Cardiac muscle cell (in vitro differentiated cells and primary cell): ENCODE measurements around the gene TSSC4. TPM values are rescaled to one million over a fixed set of nuclear protein-coding genes. Genes with fewer than 3 reads are reported as not detected.

ENCODE experiments used
- DNase-seq, 2 donors: peaks; one replicate each; pipeline versions ENCODE4 v3.0.0 to v3.0.0-alpha.2; 2010 to 2017; ENCODE audit warnings: low read depth in 1 of 2, low spot score in 1 of 2
- H3K27ac ChIP-seq: fragments of 200-600 bp; sonication (generic); 2 replicates; pipeline ENCODE4 v1.5.1; 2016
- H3K27me3 ChIP-seq: fragments of 200-600 bp; sonication (generic); 2 replicates; pipeline ENCODE4 v1.6.0; 2016; ENCODE audit warnings: control low read depth
- H3K36me3 ChIP-seq: fragments of 200-600 bp; sonication (generic); 2 replicates; pipeline ENCODE4 v1.5.1; 2016; ENCODE audit warnings: control low read depth
- H3K4me1 ChIP-seq: fragments of 200-600 bp; sonication (generic); 2 replicates; pipeline ENCODE4 v1.8.1; 2017; ENCODE audit warnings: low read depth, mild to moderate bottlenecking, mixed run types
- H3K4me3 ChIP-seq: fragments of 200-600 bp; sonication (generic); 2 replicates; pipeline ENCODE4 v1.5.1; 2016; ENCODE audit warnings: mild to moderate bottlenecking
- H3K9me3 ChIP-seq: fragments of 200-600 bp; sonication (generic); 2 replicates; pipeline ENCODE4 v1.5.1; 2017; ENCODE audit warnings: low read depth, mild to moderate bottlenecking, control low read depth
- polyA plus RNA-seq: library from polyadenylated mRNA; unstranded; fragments of >200 nt; fragmentation: Nextera tagmentation; extraction: Ambion mirVana; gene quantifications from 2 replicates; pipeline ENCODE4 v1.2.1, GENCODE V29; 2016
- total RNA-seq: library from RNA; depleted of rRNA; stranded (reverse); fragments of >200 nt; gene quantifications from 2 replicates; pipeline ENCODE4 v1.2.3, GENCODE V29; 2016
- TF ChIP-seq, protein P1 (sequence below): IDR thresholded peaks from 2 replicates; pipeline ENCODE4 v1.5.1; 2012; ENCODE audit warnings: low read depth, mild to moderate bottlenecking, low read length

TSSC4 gene
- total and polyA plus RNA-seq, 2 experiments from 2014 or later, result 61.4 to 94.8 TPM

DNA sequence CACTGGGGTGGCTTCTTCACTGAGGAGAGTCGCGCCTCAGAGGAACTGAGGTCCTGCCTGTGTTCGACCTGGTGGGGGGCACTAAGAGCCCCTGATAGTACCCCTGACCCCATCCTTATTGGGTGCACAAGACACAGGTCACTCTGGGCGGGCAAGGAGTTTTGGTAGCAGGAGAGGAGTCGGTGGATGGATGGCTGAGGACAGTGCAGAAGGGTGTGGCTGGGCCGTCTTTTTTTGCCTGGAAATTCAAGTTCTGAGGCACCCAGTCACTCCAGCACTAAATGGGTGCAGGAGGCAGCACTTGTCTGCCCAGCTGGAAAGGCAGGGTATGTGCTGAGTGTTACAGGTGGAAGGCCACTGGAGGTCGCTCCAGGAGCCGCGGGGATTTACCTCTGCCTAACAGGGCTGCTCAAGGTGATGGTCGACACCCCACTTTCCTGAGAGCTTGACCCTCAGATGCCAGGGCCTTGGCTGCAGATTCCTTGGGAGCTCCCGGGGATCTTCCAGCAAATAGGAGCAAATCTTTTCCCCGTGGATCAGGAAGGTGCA, 960 bp downstream of the TSSC4 start:
- Histone ChIP-seq H3K4me3 (peak overlapping the region; percentile 93), H3K36me3 (peaks cover 17% of the 10 kb centered on the region), H3K4me1 (peaks cover 13% of the 10 kb centered on the region), H3K9me3 (no peaks in the 10 kb centered on the region), H3K27me3 (no peaks in the 10 kb centered on the region), H3K27ac (peak overlapping the region; percentile 90)
- DNase-seq, result no peak
- TF ChIP-seq, protein P1, sequence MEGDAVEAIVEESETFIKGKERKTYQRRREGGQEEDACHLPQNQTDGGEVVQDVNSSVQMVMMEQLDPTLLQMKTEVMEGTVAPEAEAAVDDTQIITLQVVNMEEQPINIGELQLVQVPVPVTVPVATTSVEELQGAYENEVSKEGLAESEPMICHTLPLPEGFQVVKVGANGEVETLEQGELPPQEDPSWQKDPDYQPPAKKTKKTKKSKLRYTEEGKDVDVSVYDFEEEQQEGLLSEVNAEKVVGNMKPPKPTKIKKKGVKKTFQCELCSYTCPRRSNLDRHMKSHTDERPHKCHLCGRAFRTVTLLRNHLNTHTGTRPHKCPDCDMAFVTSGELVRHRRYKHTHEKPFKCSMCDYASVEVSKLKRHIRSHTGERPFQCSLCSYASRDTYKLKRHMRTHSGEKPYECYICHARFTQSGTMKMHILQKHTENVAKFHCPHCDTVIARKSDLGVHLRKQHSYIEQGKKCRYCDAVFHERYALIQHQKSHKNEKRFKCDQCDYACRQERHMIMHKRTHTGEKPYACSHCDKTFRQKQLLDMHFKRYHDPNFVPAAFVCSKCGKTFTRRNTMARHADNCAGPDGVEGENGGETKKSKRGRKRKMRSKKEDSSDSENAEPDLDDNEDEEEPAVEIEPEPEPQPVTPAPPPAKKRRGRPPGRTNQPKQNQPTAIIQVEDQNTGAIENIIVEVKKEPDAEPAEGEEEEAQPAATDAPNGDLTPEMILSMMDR, result no peak

DNA sequence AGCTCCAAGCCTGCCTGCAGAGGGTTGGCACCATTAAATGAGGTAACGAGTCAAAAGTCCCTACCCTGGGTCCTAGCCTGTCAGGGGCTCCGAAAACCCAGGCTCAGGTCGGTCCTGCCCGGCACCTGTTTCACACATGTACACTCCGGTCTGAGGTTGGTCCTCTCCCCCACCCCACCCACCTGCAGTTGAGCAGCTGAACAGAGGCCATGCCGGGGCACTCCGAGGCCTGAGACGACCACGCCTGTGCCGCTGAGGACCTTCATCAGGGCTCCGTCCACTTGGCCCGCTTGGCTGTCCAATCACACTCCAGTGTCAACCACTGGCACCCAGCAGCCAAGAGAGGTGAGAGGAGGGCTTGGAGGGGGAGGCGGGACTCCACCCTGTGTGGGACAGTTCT, 1.6 kb downstream of the TSSC4 start:
- TF ChIP-seq, protein P1, result no peak
- no peaks in the 10 kb centered on the region for H3K27me3 ChIP-seq
- H3K4me1 ChIP-seq, result peaks cover 13% of the 10 kb centered on the region
- H3K4me3 ChIP-seq, result no peak overlapping the region
- DNase-seq, result no peak
- H3K27ac ChIP-seq, result no peak overlapping the region
- no peaks in the 10 kb centered on the region for H3K9me3 ChIP-seq
- H3K36me3 ChIP-seq, result peaks cover 11% of the 10 kb centered on the region

DNA sequence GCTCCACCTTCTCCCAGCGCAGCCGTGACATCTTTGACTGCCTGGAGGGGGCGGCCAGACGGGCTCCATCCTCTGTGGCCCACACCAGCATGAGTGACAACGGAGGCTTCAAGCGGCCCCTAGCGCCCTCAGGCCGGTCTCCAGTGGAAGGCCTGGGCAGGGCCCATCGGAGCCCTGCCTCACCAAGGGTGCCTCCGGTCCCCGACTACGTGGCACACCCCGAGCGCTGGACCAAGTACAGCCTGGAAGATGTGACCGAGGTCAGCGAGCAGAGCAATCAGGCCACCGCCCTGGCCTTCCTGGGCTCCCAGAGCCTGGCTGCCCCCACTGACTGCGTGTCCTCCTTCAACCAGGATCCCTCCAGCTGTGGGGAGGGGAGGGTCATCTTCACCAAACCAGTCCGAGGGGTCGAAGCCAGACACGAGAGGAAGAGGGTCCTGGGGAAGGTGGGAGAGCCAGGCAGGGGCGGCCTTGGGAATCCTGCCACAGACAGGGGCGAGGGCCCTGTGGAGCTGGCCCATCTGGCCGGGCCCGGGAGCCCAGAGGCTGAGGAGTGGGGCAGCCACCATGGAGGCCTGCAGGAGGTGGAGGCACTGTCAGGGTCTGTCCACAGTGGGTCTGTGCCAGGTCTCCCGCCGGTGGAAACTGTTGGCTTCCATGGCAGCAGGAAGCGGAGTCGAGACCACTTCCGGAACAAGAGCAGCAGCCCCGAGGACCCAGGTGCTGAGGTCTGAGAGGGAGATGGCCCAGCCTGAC, 2.5 kb downstream of the TSSC4 start:
- Histone ChIP-seq H3K36me3 (peaks cover 9% of the 10 kb centered on the region), H3K27ac (no peak overlapping the region), H3K4me1 (peaks cover 13% of the 10 kb centered on the region), H3K9me3 (no peaks in the 10 kb centered on the region), H3K4me3 (no peak overlapping the region), H3K27me3 (no peaks in the 10 kb centered on the region)
- TF ChIP-seq, protein P1, result no peak
- DNase-seq, result no peak

DNA sequence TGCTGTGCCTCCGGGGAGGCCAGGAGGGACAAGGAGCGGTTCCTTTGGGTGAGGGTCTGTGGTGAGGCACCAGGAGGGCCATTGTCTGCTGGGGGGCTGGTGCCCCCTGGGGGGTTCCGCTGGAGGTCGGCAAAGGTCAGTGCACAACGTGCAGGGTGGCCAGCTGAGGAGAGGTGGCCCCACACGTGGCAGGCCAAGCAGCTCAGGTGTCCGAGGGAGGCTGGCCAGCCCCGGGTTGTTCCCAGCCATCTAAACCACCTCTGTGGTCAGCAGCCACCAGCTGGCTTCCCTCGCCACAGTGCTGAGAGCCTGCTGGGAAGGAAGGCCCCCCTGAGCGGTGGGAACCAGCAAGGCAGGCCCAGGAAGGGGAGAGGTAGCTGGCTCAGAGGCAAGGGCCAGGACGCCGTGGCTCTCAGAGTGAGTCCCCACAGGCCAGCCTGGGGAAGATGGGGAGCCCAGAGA, 4.2 kb downstream of the TSSC4 start:
- H3K36me3 ChIP-seq, result peaks cover 9% of the 10 kb centered on the region
- TF ChIP-seq, protein P1, result no peak
- no peak for DNase-seq
- no peak overlapping the region for H3K27ac ChIP-seq
- no peaks in the 10 kb centered on the region for H3K27me3 ChIP-seq
- no peaks in the 10 kb centered on the region for H3K9me3 ChIP-seq
- no peak overlapping the region for H3K4me3 ChIP-seq
- H3K4me1 ChIP-seq, result peaks cover 13% of the 10 kb centered on the region

DNA sequence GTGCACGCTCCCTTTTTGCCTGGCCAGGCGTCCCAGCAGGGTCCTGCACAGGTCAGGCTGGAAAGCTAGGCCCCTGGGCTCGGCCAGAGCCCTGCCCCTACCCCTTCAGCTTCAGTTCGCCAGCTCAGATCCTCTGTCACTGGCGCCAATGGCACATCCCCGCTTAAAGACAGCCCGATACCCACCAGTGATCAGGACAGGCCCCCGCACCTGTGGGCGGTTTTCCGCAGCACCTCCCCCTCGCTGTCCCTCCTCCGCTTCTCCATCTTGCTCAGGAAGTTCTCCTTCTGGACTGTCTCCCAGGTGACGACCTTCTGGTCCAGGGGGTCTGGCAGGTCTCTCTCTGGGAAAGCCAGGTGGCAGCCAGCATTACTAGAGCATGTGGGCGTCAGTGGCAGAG, 5.9 kb downstream of the TSSC4 start:
- Histone ChIP-seq H3K27ac (no peak overlapping the region), H3K27me3 (no peaks in the 10 kb centered on the region), H3K4me3 (no peak overlapping the region), H3K4me1 (peaks cover 20% of the 10 kb centered on the region), H3K36me3 (peaks cover 9% of the 10 kb centered on the region), H3K9me3 (no peaks in the 10 kb centered on the region)
- DNase-seq, result no peak
- TF ChIP-seq, protein P1, result no peak
